RWPE2 (cell line): ENCODE data around the gene RTN4RL1.

Experiments used
- ATAC-seq: fragments of 200-7000 bp; cut with Tn5 transposase; 3 replicates; pipeline ENCODE4 v1.9.1; 2021; ENCODE audit warnings: low read depth
- DNase-seq: peaks from one replicate; pipeline ENCODE4 v3.0.0-alpha.2; 2020; ENCODE audit warnings: low spot score
- H3K27ac ChIP-seq: fragments of 450-650 bp; 2 replicates; pipeline ENCODE4 v1.5.1; 2017; ENCODE audit warnings: mild to moderate bottlenecking; ENCODE audit not compliant: poor library complexity, severe bottlenecking
- H3K27me3 ChIP-seq: fragments of 250-450 bp; sonication (Bioruptor Pico); 2 replicates; pipeline ENCODE4 v1.5.1; 2021; ENCODE audit warnings: mild to moderate bottlenecking, moderate library complexity; ENCODE audit not compliant: insufficient read depth, poor library complexity, severe bottlenecking
- H3K36me3 ChIP-seq: fragments of 250-450 bp; sonication (Bioruptor Pico); 2 replicates; pipeline ENCODE4 v1.5.1; 2020; ENCODE audit warnings: low read depth, mild to moderate bottlenecking, moderate library complexity
- H3K4me1 ChIP-seq: fragments of 250-450 bp; sonication (Bioruptor Pico); 2 replicates; pipeline ENCODE4 v1.5.1; 2021; ENCODE audit warnings: mild to moderate bottlenecking, moderate library complexity; ENCODE audit not compliant: insufficient read depth, poor library complexity, severe bottlenecking
- H3K4me3 ChIP-seq: fragments of 250-450 bp; sonication (Bioruptor Pico); 2 replicates; pipeline ENCODE4 v1.5.1; 2021; ENCODE audit warnings: mild to moderate bottlenecking, moderate library complexity; ENCODE audit not compliant: severe bottlenecking
- H3K9me3 ChIP-seq: fragments of 250-450 bp; sonication (Bioruptor Pico); 2 replicates; pipeline ENCODE4 v1.5.1; 2021; ENCODE audit warnings: mild to moderate bottlenecking, moderate library complexity; ENCODE audit not compliant: severe bottlenecking
- CTCF ChIP-seq: fragments of 450-650 bp; IDR thresholded peaks from one replicate; pipeline ENCODE4 v1.5.1; 2017; ENCODE audit warnings: mild to moderate bottlenecking, moderate library complexity; ENCODE audit not compliant: poor library complexity, severe bottlenecking

RTN4RL1 gene

GRCh38 chr17:2060385-2060658, 35.2 kb upstream of the RTN4RL1 start:
- no peak for DNase-seq
- H3K4me3 ChIP-seq, result no peak overlapping the region
- no peaks in the 10 kb centered on the region for H3K4me1 ChIP-seq
- no peaks in the 10 kb centered on the region for H3K27me3 ChIP-seq
- ATAC-seq, result no peak
- H3K27ac ChIP-seq, result no peak overlapping the region
- no peaks in the 10 kb centered on the region for H3K9me3 ChIP-seq
- no peaks in the 10 kb centered on the region for H3K36me3 ChIP-seq
- TF ChIP-seq CTCF, result no peak

- Histone ChIP-seq H3K27ac (no peak overlapping the region), H3K36me3 (no peaks in the 10 kb centered on the region), H3K9me3 (no peaks in the 10 kb centered on the region), H3K4me3 (no peak overlapping the region), H3K27me3 (no peaks in the 10 kb centered on the region), H3K4me1 (no peaks in the 10 kb centered on the region)
- ATAC-seq, result no peak
- DNase-seq, result no peak
- TF ChIP-seq CTCF, result no peak
Measured at GRCh38 chr17:2059547-2060384, 34.6 kb upstream of the RTN4RL1 start.

- Histone ChIP-seq H3K36me3 (no peaks in the 10 kb centered on the region), H3K4me1 (no peaks in the 10 kb centered on the region), H3K27ac (no peak overlapping the region), H3K4me3 (no peak overlapping the region), H3K27me3 (no peaks in the 10 kb centered on the region), H3K9me3 (no peaks in the 10 kb centered on the region)
- DNase-seq (no peak), ATAC-seq (no peak)
- peak; percentile 46 for TF ChIP-seq CTCF
Measured at GRCh38 chr17:2058586-2059546, 33.7 kb upstream of the RTN4RL1 start.

GRCh38 chr17:2057760-2058585, 32.8 kb upstream of the RTN4RL1 start:
- ATAC-seq, result no peak
- no peak for DNase-seq
- Histone ChIP-seq H3K36me3 (no peaks in the 10 kb centered on the region), H3K4me3 (no peak overlapping the region), H3K27ac (no peak overlapping the region), H3K27me3 (no peaks in the 10 kb centered on the region), H3K9me3 (no peaks in the 10 kb centered on the region), H3K4me1 (no peaks in the 10 kb centered on the region)
- no peak for TF ChIP-seq CTCF
